Activated CD4-positive, alpha-beta T cell treated with anti-CD3 and anti-CD28 coated beads, Interleukin-2, amount 50 U/mL, for 4 hours (primary cell): ENCODE results near the gene ZBED1.

ENCODE experiments used
- DNase-seq, 2 experiments: peaks; one replicate each; pipeline ENCODE4 v3.0.0-alpha.2; 2020

The ZBED1 gene

DNA sequence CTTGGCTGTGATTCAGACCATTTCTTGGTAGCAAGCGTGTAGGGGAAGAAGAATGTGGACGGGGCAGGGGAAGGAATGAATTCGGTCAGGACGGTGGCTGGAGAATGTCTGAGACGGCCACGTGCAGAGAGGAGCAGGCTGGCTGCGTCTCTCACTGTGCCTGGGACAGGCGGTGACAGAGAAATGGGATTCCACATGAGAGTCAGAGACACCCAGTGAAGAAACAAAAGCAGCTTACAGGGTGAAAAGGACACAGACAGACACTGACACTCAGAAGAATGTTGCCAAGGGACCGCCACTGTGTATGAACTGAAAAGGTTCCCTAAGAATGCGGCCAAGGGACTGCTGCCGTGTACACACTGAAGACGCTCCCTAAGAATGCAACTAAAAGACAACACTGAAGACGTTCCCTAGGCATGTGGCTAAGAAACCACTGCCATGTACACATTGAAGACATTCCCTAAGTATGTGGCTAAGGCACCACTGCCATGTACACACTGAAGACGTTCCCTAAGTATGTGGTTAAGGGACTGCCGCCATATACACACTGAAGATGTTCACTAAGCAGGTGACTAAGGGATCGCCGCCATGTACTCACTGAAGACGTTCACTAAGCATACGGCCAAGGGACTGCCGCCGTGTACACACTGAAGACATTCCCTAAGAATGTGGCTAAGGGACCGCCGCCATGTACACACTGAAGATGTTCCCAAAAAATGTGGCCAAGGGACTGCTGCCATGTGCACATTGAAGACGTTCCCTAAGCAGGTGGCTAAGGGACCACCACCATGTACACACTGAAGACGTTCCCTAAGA lies 49.1 kb downstream of the ZBED1 start:
- DNase-seq = no peak

DNA sequence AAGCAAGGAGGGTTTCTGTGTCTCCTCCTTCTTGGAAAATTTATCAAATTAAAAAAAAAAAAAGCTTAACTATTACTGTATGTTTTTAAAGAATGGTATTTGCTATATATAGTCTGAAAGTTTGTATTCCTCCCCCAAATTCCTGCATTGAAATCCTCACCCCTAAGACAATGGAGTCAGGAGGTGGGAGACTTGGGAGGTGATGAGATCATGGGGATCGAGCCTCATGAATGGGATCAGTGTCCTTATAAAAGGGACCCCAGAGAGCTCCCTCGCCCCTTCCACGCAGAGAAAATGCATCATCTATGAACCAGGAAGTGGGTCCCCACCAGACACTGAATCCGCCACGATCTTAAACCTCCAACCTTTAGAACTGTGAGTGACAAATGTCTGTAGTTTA lies 50.1 kb downstream of the ZBED1 start:
- no peak for DNase-seq

DNA sequence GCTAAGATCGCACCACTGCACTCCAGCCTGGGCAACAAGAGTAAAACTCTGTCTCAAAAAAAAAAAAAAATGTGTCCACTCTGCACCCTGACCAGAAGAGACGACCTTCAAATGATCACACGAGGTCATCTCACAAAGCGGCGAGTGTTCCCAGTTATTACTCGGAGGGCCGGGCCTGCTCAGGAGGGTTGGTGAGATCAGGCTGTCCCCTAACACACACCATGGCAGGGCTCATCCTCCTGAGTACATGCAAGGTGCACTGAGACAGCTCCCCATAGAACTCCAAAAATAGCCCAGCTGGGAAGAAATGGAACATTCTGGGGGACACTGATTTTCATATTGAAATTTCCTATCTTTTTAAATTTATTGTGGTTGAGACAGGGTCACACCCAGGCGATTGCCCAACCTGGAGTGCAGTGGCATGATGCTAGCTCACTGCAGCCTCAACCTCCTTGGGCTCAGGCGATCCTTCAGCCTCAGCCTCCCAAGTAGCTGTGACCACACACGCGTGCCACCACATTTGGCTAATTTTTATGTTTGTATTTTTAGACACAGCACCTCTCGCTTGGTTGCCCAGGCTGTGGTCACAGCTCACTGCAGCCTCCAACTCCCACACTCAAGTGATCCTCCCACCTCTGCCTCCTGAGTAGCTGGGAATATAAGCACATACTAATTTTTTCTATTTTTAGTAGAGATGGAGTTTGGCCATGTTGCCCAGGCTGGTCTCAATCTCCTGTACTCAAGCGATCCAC lies 51.5 kb downstream of the ZBED1 start:
- DNase-seq = no peak

DNA sequence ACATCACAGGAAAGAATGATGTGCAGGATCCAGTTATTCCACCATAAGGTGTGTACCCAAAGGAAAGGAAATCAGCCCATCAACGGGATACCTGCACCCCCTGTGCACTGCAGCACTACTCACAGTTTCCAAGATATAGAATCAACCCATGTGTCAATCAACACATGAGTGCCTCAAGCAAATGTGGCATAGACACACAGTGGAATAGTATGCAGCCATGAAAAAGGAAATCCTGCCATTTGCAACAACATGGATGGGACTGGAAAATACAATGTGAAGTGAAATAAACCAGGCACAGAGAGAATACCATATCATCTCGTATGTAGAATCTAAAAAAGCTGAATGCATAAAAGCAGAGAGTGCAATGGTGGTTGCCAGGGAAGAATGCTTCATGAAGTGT lies 53.3 kb downstream of the ZBED1 start:
- no peak for DNase-seq

DNA sequence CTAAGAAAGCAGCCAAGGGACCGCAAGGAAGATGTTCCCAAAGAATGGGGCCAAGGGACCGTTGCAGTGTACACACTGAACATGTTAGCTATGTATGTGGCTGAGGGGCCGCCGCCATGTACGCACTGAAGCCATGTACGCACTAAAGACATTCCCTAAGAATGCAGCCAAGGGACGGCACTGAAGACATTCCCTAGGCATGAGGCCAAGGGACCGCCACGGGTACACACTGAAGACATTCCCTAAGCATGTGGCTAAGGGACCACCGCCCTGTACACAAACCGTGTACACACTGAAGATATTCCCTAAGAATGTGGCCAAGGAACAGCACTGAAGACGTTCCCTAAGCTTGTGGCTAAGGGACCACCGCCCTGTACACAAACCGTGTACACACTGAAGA lies 54.0 kb downstream of the ZBED1 start:
- no peak for DNase-seq

DNA sequence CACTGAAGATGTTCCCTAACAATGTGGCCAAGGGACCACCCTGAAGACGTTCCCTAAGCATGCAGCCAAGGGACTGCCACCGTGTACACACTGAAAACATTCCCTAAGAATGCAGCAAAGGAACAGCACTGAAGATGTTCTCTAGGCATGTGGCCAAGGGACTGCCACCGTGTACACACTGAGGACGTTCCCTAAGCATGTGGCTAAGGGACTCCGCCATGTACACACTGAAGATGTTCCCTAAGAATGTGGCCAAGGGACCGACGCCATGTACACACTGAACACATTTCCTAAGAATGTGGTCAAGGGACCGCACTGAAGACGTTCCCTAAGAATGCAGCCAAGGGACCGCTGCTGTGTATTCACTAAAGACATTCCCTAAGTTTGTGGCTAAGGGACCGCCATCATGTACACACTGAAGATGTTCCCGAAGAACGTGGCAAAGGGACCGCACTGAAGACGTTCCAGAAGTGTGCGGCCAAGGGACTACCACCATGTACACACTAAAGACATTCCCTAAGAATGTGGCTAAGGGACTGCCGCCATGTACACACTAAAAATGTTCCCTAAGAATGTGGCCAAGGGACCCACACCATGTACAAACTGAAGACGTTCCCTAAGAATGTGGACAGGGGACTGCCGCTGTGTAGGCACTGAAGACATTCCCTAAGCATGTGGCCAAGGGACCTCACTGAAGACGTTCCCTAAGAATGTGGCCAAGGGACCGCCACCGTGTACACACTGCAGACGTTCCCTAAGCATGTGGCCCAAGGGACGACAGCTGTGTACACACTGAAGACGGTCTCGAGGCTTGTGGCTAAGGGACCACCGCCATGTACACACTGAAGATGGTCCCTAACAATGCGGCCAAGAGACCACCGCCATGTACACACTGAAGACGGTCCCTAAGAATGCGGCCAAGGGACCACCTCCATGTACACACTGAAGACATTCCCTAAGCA lies 54.8 kb downstream of the ZBED1 start:
- DNase-seq = no peak

DNA sequence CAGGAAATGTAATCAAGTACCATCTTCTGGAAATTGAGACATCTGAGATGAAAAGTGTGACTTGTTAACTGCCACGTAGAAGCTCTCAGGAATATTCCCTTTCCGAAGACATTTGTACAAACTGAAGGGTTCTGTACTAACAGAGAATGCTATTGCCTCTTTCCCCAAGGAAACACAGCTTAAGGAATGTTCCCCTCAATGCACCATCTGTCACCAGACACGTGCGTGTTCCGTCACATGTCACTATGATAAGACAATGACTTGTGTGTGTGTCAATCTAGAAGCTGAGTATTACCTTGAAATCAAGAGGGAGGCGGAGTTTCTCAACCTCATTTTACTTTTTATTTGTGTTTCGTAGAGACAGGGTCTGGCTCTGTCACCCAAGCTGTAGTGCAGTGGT lies 58.1 kb downstream of the ZBED1 start:
- no peak for DNase-seq

DNA sequence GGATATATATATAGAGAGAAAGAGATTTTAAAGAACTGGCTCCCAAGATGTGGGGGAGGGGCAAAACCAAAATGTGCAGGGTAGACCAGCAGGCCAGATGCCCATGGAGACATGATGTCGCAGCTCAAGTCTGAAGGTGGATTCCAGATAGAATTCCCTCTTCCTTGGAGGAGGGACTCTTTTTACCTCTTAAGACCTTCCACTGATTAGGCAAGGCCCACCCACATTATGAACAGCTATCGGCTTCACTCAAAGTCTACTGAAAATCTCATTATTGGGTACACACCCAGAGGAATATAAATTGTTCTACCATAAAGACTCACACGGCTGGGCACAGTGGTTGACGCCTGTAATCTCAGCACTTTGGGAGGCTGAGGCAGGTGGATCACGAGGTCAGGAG lies 59.3 kb downstream of the ZBED1 start:
- DNase-seq = no peak

DNA sequence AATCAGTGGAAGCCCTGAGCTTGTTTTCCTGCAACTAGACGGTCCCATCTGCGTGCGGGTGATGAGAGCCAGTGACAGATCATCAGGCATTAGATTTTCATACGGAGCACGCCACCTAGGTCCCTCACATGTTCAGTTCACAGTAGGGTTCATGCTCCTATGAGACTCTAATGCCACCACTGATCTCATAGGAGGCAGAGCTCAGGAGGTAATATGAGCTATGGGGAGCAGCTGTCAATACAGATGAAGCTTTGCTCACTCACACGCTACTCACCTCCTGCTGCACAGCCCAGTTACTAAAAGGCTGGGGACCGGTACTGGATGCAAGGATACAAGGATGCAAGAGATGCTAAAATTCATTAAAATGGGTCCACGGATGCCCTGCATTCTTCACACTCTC lies 61.2 kb downstream of the ZBED1 start:
- no peak for DNase-seq
